C4-2B (cell line): ENCODE results near the gene WDCP.

Experiments used
- CTCF ChIP-seq: fragments of 450-650 bp; conservative IDR thresholded peaks from 2 replicates; pipeline ENCODE4 v1.5.1; 2017; ENCODE audit warnings: mild to moderate bottlenecking
- ZFX ChIP-seq: fragments of 450-650 bp; IDR thresholded peaks from 2 replicates; pipeline ENCODE4 v1.6.1; 2017

DNA sequence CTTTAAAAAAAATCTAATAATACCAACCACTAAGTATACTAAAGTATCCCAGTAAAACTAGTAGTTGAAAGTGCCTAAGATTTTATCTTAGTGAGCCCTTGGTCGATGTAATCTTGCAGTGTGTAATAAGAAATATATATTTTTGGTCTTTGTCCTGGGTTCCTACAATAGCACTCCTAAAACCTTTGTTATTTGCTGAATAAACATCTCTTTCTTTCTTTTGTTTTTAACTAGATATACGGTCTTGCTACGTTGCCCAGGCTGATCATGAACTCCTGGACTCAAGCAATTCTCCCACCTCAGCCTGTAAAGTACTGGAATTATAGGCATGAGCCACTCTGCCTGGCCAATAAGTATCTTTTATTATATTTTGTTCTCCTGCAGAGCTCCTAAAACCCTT, 39.8 kb upstream of the WDCP start:
- TF ChIP-seq CTCF (no peak), ZFX (no peak)
